ENCODE data around the gene CNKSR1.

CNKSR1 gene, protein sequence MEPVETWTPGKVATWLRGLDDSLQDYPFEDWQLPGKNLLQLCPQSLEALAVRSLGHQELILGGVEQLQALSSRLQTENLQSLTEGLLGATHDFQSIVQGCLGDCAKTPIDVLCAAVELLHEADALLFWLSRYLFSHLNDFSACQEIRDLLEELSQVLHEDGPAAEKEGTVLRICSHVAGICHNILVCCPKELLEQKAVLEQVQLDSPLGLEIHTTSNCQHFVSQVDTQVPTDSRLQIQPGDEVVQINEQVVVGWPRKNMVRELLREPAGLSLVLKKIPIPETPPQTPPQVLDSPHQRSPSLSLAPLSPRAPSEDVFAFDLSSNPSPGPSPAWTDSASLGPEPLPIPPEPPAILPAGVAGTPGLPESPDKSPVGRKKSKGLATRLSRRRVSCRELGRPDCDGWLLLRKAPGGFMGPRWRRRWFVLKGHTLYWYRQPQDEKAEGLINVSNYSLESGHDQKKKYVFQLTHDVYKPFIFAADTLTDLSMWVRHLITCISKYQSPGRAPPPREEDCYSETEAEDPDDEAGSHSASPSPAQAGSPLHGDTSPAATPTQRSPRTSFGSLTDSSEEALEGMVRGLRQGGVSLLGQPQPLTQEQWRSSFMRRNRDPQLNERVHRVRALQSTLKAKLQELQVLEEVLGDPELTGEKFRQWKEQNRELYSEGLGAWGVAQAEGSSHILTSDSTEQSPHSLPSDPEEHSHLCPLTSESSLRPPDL

DNA sequence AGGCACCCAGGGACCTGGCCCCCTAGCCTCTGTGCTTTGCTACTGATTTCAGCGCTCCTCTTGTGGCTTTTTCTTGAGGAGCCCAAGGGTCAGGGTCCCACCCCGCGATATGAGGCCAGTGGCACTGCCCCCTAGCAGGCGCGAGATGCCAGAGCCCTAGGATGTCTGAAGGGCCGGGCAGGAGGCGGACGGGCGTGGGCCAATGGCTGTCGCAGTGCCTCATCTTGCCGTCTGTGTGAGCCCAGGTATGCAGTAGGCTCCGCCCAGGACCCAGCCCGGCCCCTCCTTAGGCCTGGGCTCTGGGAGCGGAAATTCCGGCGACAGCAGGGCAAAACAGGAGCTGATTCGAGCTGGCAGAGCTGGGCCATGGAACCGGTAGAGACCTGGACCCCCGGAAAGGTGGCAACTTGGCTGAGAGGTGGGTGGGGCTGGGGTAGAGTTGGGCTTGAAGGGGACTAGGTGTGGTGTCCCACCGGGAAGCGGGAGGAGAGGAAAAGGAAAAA lies at the start of gene CNKSR1:
Gene CNKSR1 (plus strand): TSS at position 310 of the 503 bp plus-strand sequence. CDS start 57 bp downstream, at position 367.
- DNase-seq (ENCODE audit: low read depth in 2 of 2), result no peak

DNA sequence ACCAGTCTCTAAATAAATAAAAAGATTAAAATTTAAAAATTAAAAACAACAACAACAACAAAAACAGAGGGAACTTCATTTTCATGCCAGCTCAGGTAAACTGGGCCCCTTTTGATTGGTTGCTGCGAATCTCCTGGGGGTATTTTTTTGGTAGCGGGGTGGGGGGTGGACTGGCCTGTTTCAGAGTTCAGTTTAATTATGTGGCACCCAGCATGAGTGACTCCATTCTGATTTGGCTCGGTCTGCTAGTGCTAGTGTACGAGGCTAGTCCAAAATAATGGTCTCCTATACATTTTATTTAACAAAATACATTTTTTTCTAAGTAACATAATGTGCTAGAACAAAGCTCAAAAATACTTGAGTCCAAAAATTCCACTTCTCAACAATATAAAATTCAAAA lies 47.5 kb upstream of the CNKSR1 start:
- no peak for DNase-seq (ENCODE audit: low read depth in 2 of 2)

DNA sequence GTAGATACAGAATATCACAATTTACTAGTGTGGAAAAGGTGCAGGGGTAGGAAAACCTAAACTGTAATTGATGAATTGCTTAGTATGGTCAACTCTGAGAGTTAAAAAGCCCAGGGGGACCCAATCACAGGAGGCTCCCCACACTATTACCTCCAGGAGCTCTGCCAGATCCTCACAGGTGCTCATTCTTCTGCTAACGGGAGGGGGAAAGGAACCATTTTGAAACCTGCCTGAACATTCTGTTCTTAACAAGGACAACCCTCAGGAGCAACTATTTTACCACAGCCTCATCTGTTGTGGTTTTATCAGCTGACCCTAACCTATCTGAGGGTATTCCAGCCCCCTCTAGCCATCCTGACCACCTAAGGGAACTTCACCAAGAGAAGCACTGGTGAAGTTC lies 46.6 kb upstream of the CNKSR1 start:
- DNase-seq (ENCODE audit: low read depth in 2 of 2), result no peak

DNA sequence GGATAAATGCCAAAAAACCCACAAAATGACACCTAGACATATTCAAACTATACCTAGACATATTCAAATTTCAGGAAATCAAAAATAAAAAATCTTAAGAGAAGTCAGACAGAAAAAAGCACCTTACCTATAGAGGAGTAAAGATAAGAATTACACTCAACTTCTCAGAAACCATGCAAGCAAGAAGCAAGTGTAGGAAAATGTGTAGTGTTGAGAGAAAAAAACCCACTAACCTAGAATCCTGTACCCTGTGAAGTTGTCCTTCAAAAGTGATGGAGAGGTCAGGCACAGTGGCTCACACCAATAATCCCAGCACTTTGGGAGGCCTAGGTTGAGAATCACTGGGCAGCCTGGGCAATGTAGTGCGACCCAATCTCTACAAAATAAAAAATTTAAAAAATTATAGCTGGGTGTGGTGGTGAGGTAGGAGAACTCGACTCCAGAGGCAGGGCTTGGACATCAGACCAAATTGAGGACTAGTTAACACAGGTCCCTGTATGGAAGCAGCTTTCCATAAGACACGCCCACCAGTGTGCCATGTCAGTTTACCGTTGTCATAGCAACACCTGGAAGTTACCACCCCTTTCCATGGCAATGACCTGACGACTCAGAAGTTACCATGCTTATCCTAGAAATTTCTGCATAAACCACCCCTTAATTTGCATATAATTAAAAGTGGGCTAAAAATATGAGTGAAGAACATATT lies 45.0 kb upstream of the CNKSR1 start:
- DNase-seq (ENCODE audit: low read depth in 2 of 2), result no peak

DNA sequence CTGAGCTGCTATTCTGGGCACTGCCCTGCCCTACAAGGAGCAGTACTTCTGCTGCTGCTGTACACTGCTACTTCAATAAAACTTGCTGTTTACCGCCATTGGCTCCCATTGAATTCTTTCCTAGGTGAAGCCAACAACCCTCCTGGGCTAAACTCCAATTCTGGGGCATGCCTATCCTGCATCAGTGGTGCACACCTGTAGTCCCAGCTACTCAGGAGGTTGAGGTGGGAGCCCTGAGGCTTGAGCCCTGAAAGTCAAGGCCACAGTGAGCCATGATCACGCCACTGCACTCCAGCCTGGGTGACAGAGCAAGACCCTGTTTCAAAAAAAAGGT lies 44.5 kb upstream of the CNKSR1 start:
- no peak for DNase-seq (ENCODE audit: low read depth in 2 of 2)

DNA sequence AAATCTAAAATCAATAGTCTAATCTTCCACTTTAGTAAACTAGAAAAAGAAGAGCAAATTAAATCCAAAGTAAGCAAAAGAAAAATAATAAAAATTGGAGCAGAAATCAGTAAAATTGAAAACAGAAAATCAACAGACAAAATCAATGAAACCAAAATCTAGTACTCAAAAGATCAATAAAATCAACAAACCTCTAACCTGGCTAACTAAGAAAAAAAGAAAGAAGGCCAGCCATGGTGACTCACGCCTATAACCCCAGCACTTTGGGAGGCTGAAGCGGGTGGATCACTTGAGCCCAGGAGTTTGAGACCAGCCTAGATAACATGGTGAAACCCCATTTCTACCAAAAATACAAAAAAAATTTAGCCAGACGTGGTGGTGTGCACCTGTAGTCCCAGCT lies 42.8 kb upstream of the CNKSR1 start:
- DNase-seq (ENCODE audit: low read depth in 2 of 2), result no peak

DNA sequence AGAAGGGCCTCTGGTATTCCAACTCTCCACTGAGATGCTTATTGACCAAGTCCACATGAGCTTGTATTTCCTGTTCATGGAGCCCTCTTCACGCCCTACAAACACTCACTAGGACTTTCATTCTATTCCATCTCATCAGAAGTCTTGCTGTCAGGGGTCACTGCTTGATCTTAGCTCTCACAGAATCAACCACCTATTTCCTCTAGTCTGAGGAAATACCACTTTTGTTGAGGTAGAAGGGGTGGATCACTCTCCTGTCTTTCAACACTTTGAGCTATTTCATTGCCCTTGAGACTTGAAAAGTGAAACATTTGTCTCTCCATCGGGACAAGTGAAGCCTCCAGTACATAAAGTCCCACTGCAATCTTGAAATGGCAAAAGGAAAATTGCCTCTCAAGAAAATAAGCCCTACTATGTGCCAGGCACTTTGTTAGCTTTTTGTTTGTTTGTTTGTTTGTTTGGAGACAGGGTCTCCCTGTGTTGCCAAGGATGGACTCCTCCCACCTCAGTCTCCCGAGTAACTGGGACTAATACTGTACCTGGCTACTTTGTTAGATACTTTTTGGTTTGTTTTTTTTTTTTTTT lies 38.2 kb upstream of the CNKSR1 start:
- no peak for DNase-seq (ENCODE audit: low read depth in 2 of 2)

DNA sequence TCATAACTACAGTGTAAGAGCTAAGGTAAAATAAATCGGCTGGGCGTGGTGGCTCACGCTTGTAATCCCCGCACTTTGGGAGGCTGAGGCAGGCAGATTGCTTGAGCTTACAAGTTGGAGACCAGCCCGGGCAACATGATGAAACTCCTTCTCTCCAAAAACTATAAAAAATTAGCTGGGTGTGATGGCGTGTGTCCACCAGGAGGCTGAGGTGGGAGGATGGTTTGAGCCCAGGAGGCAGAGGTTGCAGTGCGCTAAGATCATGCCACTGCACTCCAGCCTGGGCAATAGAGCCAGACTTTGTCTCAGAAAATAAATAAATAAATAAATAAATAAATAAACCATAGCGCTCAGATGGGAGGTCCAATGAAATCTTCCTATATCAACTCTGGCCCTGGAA lies 35.1 kb upstream of the CNKSR1 start:
- no peak for DNase-seq (ENCODE audit: low read depth in 2 of 2)

DNA sequence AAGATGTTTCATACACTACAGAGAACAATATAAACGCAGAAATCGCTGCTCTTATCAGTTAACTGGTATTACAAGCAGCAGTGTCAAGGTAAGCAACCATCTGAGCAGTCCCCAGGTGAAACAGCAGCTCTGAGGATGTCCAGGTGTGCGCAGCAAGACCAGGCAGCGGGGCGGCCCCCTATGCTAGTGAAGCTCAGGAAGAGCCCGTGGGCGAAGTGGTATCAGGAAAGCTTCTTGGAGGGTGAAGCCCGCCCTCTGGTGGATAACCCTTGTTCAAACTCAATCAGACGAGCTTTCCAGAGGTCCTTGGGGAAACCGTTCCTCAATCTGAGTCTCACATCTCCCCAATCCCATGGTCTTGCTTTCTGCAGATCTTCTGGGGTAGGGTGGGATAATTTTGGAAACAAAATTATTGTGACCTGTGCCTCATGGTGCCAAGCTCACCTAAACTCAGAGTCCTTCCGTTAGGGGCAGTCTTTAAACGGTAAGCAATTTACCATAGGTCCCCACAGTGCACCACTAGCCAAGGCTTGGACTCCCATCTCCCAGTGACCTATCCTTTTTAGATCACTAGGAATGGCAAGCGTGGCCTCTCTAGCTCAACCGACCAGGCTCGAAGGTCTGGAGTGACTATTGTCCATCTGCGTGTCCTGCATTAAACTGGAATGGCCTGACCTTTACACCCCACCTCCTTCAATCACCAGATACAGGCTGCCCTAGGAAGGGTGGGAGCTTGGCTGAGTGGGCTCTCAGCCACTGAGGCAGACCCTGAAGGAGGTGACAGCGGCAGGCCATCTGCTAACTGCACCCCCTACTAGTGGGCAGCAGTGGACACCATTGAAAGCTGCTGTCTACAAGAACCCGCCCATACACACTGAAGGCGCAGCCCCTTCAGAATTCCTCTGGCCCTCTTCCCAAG lies 32.0 kb upstream of the CNKSR1 start:
- DNase-seq (ENCODE audit: low read depth in 2 of 2), result peak; percentile 28 to 56

DNA sequence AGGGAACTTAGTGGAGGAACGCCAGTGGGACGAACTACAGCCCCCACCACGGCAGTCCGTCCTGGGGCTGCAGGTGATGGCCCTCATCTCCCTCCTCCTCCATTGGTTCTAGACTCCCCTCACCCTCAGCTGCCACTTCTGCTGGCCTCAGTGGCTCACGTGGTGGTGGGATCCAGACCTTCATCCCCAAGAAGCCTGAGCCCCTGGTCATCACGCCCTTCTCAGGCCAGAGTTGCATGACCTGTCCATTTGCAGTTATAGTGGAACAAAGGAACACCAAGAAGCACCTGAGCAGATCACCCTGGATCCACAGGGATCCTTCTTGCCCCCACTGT lies 31.4 kb upstream of the CNKSR1 start:
- DNase-seq (ENCODE audit: low read depth in 2 of 2), result no peak

DNA sequence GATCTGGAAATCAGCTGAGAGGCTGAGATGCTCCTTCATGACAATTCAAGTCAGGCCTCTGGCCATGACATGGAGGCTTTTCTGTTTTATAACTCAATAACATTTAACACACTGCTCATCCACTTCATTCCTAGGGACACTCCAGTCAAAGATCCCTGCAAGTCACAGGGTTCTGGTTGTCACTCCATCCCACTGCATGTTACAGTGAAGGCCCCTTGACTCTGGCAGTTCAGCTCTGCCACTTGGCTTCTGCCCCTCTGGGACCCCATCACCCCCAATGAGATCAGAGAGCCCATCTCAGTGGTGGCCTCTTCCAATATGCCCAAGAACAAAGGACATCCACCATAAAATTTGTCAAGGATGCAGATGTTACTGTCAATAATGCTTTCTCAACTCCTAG lies 28.4 kb upstream of the CNKSR1 start:
- no peak for DNase-seq (ENCODE audit: low read depth in 2 of 2)

DNA sequence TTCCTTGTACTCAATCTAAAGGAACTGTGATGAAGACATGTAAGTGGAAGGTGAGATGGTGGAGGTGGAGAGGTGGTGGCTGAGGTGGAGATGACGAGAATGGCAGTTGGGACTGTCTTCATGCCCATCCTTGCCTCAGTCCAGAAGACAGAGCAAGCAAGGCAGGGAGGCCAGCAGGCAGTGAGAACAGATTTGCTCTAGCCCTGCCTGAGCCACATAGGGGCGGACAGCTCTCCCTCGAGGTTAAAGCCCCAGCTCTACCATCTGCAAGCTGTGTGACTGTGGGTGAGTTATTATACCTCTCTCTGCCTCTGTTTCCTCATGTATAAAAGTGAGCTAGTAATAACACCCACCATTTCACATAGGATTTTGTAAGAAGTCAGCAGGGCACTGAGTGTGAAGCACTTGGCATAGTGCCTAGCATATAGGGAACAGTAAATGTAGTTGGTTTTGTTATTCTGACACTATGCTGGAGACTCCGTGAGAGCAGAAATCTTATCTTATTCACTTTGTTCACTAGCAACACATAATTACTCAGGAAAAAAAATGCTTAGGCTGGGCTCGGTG lies 23.2 kb upstream of the CNKSR1 start:
- no peak for DNase-seq (ENCODE audit: low read depth in 2 of 2)

DNA sequence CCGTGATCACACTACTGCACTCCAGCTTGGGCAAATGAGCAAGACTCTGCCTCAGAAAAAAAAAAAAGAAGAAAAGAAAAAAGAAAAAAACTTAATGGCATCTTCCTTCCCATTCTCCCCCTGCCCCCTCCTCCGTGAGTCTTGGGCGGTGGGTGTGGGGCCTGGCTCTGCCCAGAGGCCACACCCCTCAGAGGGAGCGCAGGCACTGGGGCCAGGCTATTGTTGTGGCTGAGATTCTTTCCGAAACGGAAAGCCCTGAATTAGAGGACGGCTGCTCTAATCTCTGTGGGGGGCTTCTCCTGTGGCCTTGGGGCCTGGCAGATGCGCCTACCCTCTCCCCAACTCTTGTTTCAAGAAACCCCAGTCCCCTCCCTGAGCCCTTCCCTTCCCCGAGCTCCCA lies 22.5 kb upstream of the CNKSR1 start:
- no peak for DNase-seq (ENCODE audit: low read depth in 2 of 2)

DNA sequence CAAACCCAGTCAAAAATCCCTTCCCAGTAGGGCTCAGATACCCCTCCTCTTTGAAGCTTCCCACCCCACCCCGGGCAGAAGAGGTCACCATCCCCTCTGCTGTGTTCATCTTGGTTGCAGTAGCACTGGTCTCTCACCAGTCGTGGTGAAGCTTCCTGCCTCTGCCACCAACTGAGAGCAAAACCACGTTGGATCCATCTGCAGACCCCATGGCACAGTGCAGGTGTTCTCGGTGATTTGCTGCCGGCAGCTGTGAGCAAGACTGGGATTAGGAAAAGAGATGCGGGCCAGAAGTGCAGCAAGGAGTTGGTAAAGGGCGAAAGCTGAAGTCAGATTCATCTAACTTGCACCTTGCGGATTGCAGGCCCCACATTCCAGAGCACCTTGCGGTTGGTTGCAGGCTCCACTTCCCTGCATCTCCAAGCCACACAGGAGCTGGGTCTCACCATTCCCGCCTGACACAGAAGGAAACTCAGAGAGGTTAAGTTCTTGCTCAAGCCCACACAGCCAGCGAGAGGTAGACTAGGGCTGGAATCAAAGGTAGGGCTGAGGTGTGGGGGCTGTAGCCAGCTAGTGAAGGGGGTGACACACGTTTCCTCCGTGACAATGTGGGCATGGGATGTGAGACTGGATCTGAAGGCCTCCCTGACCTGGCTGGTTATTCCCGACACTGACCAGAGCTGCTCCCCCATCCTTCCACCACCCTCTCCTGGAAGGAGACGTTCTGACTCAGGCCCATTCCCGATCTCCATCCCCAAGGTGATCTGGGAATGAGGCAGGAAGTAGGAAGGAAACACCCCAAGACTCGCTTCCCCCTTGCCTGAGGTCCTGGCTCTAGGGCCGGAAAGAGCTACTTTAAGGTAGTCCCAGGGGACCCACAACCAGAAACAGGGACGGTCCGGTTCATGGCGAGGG lies 21.7 kb upstream of the CNKSR1 start:
- no peak for DNase-seq (ENCODE audit: low read depth in 2 of 2)

DNA sequence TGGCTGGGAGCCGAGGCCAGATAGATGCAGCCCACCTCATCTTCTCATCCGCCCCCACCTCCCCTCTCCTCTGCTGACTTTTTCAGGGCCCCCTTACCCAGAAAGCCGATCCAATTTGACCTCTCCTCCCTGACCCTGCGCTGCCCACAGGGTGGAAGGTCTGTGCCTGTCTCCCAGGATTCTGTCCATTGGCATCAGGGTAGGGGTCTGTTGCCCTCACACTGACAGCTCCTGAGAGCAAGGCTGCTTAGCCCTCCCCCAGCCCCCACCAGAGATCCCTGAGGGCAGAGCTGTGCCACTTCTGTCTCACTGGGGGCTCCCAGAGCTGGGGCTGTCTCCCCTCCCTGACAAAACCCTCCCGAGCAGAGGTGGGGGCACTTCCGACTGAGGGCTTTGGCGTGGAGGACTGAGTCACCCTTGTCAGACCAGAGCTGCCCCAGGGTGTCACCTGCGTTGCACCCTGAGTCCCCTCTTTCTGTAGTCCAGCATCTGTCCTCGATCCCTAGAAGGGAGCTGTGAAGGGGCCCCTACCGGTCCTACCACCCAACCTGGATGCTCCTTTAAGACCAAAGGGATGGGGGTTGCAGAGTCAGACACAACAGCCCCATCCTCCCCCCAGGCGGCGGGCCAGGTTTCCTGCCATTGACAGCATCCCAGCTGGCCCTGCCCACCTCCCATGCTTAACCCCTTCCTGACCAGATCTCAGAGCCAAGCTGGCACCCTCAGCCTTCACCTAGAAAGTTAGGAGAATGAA lies 20.8 kb upstream of the CNKSR1 start:
- no peak for DNase-seq (ENCODE audit: low read depth in 2 of 2)

DNA sequence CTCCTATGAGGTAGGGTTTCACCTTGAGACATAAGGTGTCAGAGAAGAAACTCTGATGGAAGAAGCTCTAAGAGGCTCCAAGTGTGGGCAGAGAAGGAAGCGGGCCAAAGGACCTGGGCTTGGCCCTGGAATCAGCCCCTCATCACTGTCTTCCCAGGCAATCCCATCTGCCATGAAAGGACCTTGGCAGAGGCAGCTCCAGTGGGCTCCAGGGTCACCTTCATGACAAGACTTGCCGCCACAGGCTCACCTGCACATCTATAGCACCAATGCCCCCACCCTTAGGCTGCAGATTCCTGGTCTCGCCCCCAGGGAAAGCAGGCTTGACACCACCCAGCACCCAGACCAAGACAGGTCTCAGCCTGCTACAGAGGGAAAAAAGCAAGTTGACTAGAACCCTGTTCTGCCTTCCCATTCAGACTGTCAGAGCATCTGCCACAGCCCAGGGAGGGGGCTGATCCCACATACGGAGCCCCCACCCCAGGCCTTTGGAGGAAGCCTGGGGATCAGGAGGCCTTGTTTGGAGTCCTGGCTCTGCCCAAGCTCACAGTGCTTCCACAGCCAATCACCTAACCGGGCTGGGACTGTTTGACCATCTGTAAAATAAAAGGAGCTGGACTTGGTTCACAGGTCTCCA lies 18.9 kb upstream of the CNKSR1 start:
- DNase-seq (ENCODE audit: low read depth in 2 of 2), result no peak

DNA sequence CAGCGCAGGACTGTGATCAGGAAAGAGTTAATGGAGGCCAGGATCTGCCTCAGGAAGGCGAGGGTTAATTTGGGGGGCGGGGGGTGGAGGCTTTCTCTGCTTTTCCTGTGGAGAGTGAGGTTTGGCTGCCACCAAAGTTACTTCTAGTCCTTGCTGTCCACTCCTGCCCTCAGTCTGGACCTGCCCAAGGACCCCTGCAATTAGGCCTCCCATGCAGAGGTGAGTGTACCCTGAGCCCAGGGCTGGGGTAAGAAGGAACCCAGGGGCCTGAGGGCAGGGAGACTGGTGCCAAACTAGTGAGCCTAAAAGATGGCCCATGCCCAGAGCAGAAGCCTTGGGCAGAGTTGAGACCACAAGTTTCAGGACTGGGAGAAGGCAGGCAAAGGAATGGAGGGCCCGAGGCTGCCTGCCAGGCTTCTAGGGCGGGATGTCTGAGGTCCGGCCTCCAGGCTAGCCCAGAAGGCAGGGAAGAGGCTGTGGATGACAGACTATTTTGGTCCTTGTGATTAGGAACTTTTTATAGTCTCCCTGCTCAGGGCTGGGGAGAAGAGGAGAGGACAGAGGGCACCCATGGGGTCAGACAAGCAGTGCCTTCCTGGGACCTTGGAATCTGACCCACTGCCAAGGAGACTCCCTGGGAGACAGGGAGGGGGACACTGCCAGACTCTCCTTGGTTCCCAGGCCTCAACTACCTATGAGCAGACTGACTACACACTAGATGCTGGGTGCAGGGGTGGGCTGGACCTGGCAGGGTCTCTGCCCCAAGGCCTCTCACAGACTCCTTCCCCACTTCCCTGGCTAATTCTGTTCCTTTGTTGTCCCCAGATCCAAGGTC lies 18.2 kb upstream of the CNKSR1 start, which contains the start of gene FAM110D:
Gene FAM110D (plus strand): TSS at position 172 of the 835 bp plus-strand sequence. CDS start 2,213 bp downstream, outside the sequence.
- DNase-seq (ENCODE audit: low read depth in 2 of 2), result no peak

DNA sequence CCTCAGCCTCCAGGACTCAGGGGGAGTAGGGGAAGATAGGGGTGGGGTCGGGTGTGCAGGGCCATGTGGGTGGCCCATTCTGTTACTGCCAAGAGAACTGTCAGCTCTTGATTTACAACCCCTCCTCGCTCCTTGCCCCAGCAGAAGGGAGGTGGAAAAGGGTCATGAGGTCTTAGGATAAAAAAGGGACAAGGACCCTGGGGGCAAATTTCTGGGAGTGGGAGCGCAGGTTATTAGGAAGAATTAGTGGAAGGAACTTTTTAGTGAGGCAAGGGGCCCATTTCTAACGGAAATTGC lies 17.6 kb upstream of the CNKSR1 start:
- DNase-seq (ENCODE audit: low read depth in 2 of 2), result no peak
